NOMO-1 treated with DMSO at 0.1 percent for 48 hours (cell line): ENCODE data around the gene RBM15.

Source experiments
- DNase-seq: peaks from one replicate; lab custom pipeline; 2025; ENCODE audit not compliant: unreplicated experiment; lab: John Stamatoyannopoulos, UW

RBM15 gene

GRCh38 chr1:110338886-110339406 is at the start of gene RBM15:
Gene RBM15, plus strand, starts transcription at chr1:110339377. Its CDS starts 29 bp downstream, at chr1:110339406.
- peak; percentile 100 for DNase-seq

GRCh38 chr1:110291241-110292030 is 47.7 kb upstream of the RBM15 start:
- peak; percentile 8 for DNase-seq

GRCh38 chr1:110292031-110292741 is 47.0 kb upstream of the RBM15 start:
- DNase-seq: peak; percentile 96

GRCh38 chr1:110293601-110294104 is 45.5 kb upstream of the RBM15 start:
- DNase-seq: peak; percentile 83

- no peak for DNase-seq
Observed at GRCh38 chr1:110294308-110294707, 44.9 kb upstream of the RBM15 start.

- DNase-seq: no peak
Observed at GRCh38 chr1:110298991-110299390, 40.2 kb upstream of the RBM15 start.

GRCh38 chr1:110300412-110301085 is 38.6 kb upstream of the RBM15 start:
- DNase-seq: no peak

GRCh38 chr1:110302836-110303235 is 36.3 kb upstream of the RBM15 start:
- no peak for DNase-seq

GRCh38 chr1:110305900-110306420 is 33.2 kb upstream of the RBM15 start:
- DNase-seq: peak; percentile 47

- peak; percentile 67 for DNase-seq
Observed at GRCh38 chr1:110307239-110307974, 31.8 kb upstream of the RBM15 start.

GRCh38 chr1:110308247-110308646 is 30.9 kb upstream of the RBM15 start:
- DNase-seq: no peak

GRCh38 chr1:110309139-110309538 is 30.0 kb upstream of the RBM15 start:
- no peak for DNase-seq

- DNase-seq: no peak
Observed at GRCh38 chr1:110309767-110310166, 29.4 kb upstream of the RBM15 start.

GRCh38 chr1:110310300-110310699 is 28.9 kb upstream of the RBM15 start:
- DNase-seq: no peak

GRCh38 chr1:110312188-110313121 is 26.7 kb upstream of the RBM15 start:
- peak; percentile 74 for DNase-seq

- no peak for DNase-seq
Observed at GRCh38 chr1:110316735-110317134, 22.4 kb upstream of the RBM15 start.

- DNase-seq: no peak
Observed at GRCh38 chr1:110318046-110318445, 21.1 kb upstream of the RBM15 start.

GRCh38 chr1:110319332-110320167 is 19.6 kb upstream of the RBM15 start:
- peak; percentile 90 for DNase-seq

- no peak for DNase-seq
Observed at GRCh38 chr1:110320168-110320518, 19.0 kb upstream of the RBM15 start.
